ENCODE results near the gene ANO6.

DNA sequence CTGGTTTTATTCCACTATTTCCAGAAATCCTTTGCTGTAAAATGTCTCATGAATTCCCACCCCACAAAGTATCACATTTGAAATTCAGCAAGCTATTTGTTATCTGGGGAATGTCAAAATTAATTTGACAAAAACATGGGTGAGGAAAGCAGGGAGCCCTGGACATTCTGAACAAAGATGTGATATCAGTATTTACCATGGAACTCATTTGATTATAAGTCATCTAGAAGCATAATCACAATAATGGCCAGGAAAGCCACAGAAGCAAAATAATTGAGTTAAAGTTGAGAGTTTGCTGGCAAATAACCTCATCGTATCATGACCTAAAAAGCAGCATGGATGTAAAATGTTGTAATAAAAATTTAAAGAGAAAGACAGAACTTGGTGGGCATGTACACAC, 96.1 kb downstream of the ANO6 start:
- TF ChIP-seq, protein P1, sequence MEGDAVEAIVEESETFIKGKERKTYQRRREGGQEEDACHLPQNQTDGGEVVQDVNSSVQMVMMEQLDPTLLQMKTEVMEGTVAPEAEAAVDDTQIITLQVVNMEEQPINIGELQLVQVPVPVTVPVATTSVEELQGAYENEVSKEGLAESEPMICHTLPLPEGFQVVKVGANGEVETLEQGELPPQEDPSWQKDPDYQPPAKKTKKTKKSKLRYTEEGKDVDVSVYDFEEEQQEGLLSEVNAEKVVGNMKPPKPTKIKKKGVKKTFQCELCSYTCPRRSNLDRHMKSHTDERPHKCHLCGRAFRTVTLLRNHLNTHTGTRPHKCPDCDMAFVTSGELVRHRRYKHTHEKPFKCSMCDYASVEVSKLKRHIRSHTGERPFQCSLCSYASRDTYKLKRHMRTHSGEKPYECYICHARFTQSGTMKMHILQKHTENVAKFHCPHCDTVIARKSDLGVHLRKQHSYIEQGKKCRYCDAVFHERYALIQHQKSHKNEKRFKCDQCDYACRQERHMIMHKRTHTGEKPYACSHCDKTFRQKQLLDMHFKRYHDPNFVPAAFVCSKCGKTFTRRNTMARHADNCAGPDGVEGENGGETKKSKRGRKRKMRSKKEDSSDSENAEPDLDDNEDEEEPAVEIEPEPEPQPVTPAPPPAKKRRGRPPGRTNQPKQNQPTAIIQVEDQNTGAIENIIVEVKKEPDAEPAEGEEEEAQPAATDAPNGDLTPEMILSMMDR (conservative IDR thresholded peaks at IDR 0.05; ENCODE audit: low read depth, low read length) = no peak
- TF ChIP-seq EZH2phosphoT487 (IDR thresholded peaks at IDR 0.05; ENCODE audit: borderline replicate concordance, low read length) = no peak
- no peak for TF ChIP-seq EZH2 (IDR thresholded peaks at IDR 0.05; ENCODE audit: low read length, unreplicated experiment)

Data from PC-3 (cell line).